ENCODE measurements around the gene NOVA2.

- TF ChIP-seq POLR2A (IDR thresholded peaks at IDR 0.05) (no peak), CTCF (IDR thresholded peaks at IDR 0.05) (no peak)
These were observed 15.3 kb downstream of the NOVA2 start for GRCh38 chr19:45958320-45958719.

Data from esophagus squamous epithelium (tissue), 4 donors.